Heart left ventricle (tissue), 13 donors: Measurements from ENCODE around the gene EPGN.

Experiments
- CTCF ChIP-seq, 12 donors: fragments of 200-600 bp; sonication (generic) in 4 of 12; IDR thresholded peaks; one replicate each; pipeline versions ENCODE4 v1.5.0 to v1.8.0; 2018 to 2022; ENCODE audit warnings: antibody characterized with exemption in 12 of 12, mild to moderate bottlenecking in 5 of 12
- POLR2A ChIP-seq, 2 donors: fragments of 450-650 bp; IDR thresholded peaks; one replicate each; pipeline ENCODE4 v1.6.1; 2017; ENCODE audit warnings: antibody characterized with exemption in 2 of 2, mild to moderate bottlenecking in 2 of 2, moderate library complexity in 2 of 2
- donor health status: ischemic (EF 13 %, LVEDD 7.1; RV severe dilation, severe dysfunction).
- donor health status: DM: no; HTN: yes; CAD: no.
- donor health status: DM: no; HTN: no; CAD: no.
- donor health status: ischemic (EF 25% LVEDD 6.9; RV normal size, moderate dysfunction).
- donor health status: ischemic (EF 25% LVEDD 5.7; RV mildly dilated, moderate dysfunction).
- donor health status: ischemic (EF 35%, LVEDD 5.7; RV mildly dilated, moderate dysfunction).
- donor health status: nonischemic (EF 11% LVEDD 7.7; RV severe dilation, severe dysfunction).
- donor health status: DM: yes; HTN: yes; CAD: no.
- donor health status: PGD.
- donor health status: ischemic (EF 29% LVEDD 5.4; RV normal size, mild dysfunction).
- donor health status: nonischemic (EF 23%, LVEDD 6.1; RV moderate dilation, normal function).

DNA sequence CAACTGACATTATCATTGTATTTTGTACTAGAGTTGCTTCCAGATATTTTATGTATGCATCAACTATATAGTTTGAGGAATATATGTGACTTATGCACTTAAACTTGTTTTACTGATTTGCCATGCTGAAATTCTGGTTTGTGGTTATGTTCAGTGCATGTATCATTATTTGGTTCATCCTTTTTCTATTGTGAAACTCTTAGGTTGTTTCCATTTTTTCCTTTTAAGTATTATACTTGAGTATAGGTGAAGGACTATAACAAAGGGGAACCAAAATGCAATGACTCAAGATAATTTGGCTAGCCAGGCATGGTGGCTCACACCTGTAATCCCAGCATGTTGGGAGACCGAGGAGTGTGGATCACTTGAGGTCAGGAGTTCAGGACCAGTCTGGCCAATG, 21.1 kb upstream of the EPGN start:
- TF ChIP-seq POLR2A (IDR thresholded peaks at IDR 0.05), result no peak
- TF ChIP-seq CTCF (IDR thresholded peaks at IDR 0.05), result no peak
